ENCODE results near the gene NTN3.

Gene NTN3

DNA sequence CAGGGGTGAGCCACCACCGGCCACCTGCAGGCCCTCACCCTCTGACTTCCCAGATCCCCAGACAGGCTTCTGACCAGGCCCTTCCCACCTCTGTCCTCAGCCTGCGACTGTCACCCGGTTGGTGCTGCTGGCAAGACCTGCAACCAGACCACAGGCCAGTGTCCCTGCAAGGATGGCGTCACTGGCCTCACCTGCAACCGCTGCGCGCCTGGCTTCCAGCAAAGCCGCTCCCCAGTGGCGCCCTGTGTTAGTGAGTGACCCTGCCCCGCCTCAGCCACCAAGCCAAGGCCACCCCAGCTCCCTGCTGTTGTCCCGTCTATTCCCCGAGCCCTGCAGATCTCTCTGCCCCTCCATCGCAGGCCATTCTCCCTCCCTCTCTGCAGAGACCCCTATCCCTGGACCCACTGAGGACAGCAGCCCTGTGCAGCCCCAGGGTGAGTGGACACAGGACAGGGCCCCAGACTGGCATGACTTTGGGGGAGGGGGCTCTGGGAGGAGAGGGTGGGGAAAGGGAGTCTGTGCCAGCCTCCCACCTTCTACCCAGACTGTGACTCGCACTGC is 1.9 kb downstream of the NTN3 start:
- no peak for TF ChIP-seq CTCF (IDR thresholded peaks at IDR 0.05; ENCODE audit: low read depth, low read length)

GRCh38 chr16:2473446-2473926 is 2.4 kb downstream of the NTN3 start:
- no peak for TF ChIP-seq CTCF (IDR thresholded peaks at IDR 0.05; ENCODE audit: low read depth, low read length)
- H3K4me3 ChIP-seq (ENCODE audit: low read depth, low read length): peak overlapping the region; percentile 20; the same call in 1 of the 2 replicates

More for the DNA sequence above, 1.9 kb downstream of the NTN3 start:
- no peak overlapping the region; the same call in 1 of the 2 replicates for H3K4me3 ChIP-seq (ENCODE audit: low read depth, low read length)

GRCh38 chr16:2473999-2474876 is 3.1 kb downstream of the NTN3 start:
- peak overlapping the region; percentile 74 for H3K4me3 ChIP-seq (ENCODE audit: low read depth, low read length)
- no peak for TF ChIP-seq CTCF (IDR thresholded peaks at IDR 0.05; ENCODE audit: low read depth, low read length)

DNA sequence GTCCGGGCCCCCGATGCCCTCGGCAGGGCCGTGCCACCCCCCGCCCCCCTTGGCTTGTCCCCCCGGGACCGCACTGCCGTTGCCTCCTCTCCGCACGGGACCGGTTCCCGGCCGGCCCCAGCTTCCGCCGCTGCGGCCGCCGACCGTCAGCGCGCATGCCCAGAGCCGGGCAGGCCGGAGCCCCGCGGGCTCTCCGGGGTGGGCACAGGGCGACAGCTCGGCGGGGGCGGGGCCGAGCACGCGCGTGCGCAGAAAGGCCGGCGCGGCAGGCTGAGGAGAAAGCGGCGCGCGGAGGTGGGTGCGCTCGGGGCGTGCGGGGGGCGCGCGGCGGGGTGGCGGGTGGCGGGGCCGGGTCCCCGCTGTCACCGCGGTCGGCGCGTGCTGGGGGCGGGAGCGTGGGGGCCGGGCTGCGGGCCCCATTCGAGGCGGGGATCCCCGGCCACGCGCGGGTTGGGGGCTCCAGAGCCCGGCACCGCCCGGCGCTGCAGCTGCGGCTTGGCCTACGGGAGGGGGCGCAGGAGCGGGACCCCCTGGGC is 3.8 kb downstream of the NTN3 start, which contains the start of gene TBC1D24:
TSS of gene TBC1D24 (plus strand) at position 251 of the 536 bp plus-strand sequence. CDS start 21,022 bp downstream, outside the sequence.
- peak within 1 kb of the TSS; percentile 74 for H3K4me3 ChIP-seq (ENCODE audit: low read depth, low read length)
- TF ChIP-seq CTCF (IDR thresholded peaks at IDR 0.05; ENCODE audit: low read depth, low read length): no peak

GRCh38 chr16:2475413-2476344 is 4.6 kb downstream of the NTN3 start:
- no peak for TF ChIP-seq CTCF (IDR thresholded peaks at IDR 0.05; ENCODE audit: low read depth, low read length)
- peak overlapping the region; percentile 68 for H3K4me3 ChIP-seq (ENCODE audit: low read depth, low read length)

DNA sequence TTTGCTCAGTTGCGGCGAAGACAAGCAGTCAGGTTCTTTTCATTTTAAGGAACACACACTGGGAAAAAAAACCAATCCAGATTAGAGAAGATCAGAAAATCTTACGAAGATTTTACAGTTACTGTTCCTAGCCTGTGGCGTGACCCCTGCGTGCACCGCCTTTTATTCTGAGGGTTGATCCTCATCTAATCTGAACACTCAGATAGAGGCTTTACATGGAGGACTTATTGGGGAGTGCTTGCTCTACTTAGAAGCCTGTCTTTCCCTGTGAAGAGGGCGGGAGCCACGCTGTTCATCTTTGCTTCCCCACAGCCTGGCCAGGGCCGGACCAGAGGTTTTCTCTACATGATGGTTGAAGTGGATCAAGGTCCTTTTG is 5.2 kb downstream of the NTN3 start:
- no peak for TF ChIP-seq CTCF (IDR thresholded peaks at IDR 0.05; ENCODE audit: low read depth, low read length)
- no peak overlapping the region for H3K4me3 ChIP-seq (ENCODE audit: low read depth, low read length)
